Smooth muscle cell (in vitro differentiated cells): Measurements from ENCODE around the gene TAF13. TPM values are rescaled to one million over a fixed set of nuclear protein-coding genes. Genes with fewer than 3 reads are reported as not detected.

Experiments used
- DNase-seq: peaks from one replicate; lab custom pipeline; 2025; ENCODE audit not compliant: unreplicated experiment; lab: John Stamatoyannopoulos, UW
- H2AFZ ChIP-seq: fragments of 200-600 bp; sonication (generic); 2 replicates; pipeline ENCODE4 v1.6.0; 2016; ENCODE audit warnings: antibody characterized with exemption, low read depth, mild to moderate bottlenecking
- H3F3A ChIP-seq: fragments of 200-600 bp; sonication (generic); 2 replicates; pipeline ENCODE4 v1.6.0; 2017; ENCODE audit warnings: antibody characterized with exemption, low read depth
- H3K27ac ChIP-seq: fragments of 200-600 bp; sonication (generic); 2 replicates; pipeline ENCODE4 v1.5.1; 2016; ENCODE audit warnings: low read depth, mild to moderate bottlenecking
- H3K27me3 ChIP-seq: fragments of 200-600 bp; sonication (generic); 2 replicates; pipeline ENCODE4 v1.6.1; 2016; ENCODE audit warnings: low read depth, mild to moderate bottlenecking
- H3K36me3 ChIP-seq: fragments of 200-600 bp; sonication (generic); 2 replicates; pipeline ENCODE4 v1.5.1; 2016; ENCODE audit warnings: low read depth
- H3K4me1 ChIP-seq: fragments of 200-600 bp; sonication (generic); 2 replicates; pipeline ENCODE4 v1.5.1; 2016; ENCODE audit warnings: low read depth
- H3K4me2 ChIP-seq: fragments of 200-600 bp; sonication (generic); 2 replicates; pipeline ENCODE4 v1.6.0; 2016; ENCODE audit warnings: mild to moderate bottlenecking
- H3K4me3 ChIP-seq: fragments of 200-600 bp; sonication (generic); 2 replicates; pipeline ENCODE4 v1.5.1; 2016; ENCODE audit warnings: mild to moderate bottlenecking
- H3K79me2 ChIP-seq: fragments of 200-600 bp; sonication (generic); 2 replicates; pipeline ENCODE4 v1.6.0; 2016; ENCODE audit warnings: low read depth, mild to moderate bottlenecking
- H3K9ac ChIP-seq: fragments of 200-600 bp; sonication (generic); 2 replicates; pipeline ENCODE4 v1.6.0; 2016; ENCODE audit warnings: low read depth
- H3K9me3 ChIP-seq: fragments of 200-600 bp; sonication (generic); replicated peaks from 2 replicates; pipeline ENCODE4 v1.5.1; 2016; ENCODE audit warnings: low read depth
- H4K20me1 ChIP-seq: fragments of 200-600 bp; sonication (generic); 2 replicates; pipeline ENCODE4 v1.6.0; 2016; ENCODE audit warnings: low read depth
- WGBS: methylation state at CpG from one replicate; pipeline ENCODE4 v1.1.7; 2016; ENCODE audit warnings: low lambda C conversion rate; 5-methylcytosine and 5-hydroxymethylcytosine counted together
- polyA plus RNA-seq: library from polyadenylated mRNA; unstranded; fragments of >200 nt; fragmentation: Nextera tagmentation; extraction: Ambion mirVana; gene quantifications from 2 replicates; pipeline ENCODE4 v1.2.1, GENCODE V29; 2016
- total RNA-seq: library from RNA; depleted of rRNA; stranded (reverse); fragments of >200 nt; gene quantifications from 2 replicates; pipeline ENCODE4 v1.2.3, GENCODE V29; 2014
- TF ChIP-seq, protein P1 (sequence below): fragments of 200-600 bp; sonication (generic); IDR thresholded peaks from 2 replicates; pipeline ENCODE4 v1.5.1; 2017; ENCODE audit warnings: borderline replicate concordance, mild to moderate bottlenecking, antibody characterized with exemption; ENCODE audit not compliant: insufficient read depth, poor library complexity, severe bottlenecking

TAF13 gene
- total and polyA plus RNA-seq, 2 experiments from 2014 or later = 30.1 to 110 TPM

GRCh38 chr1:109045595-109045994, 30.2 kb downstream of the TAF13 start:
- Histone ChIP-seq H3K27ac (no peak overlapping the region), H3K36me3 (no peaks in the 10 kb centered on the region), H3K9ac (no peak overlapping the region), H3F3A (peaks cover 2% of the 10 kb centered on the region), H3K4me1 (peaks cover 3% of the 10 kb centered on the region), H3K27me3 (no peaks in the 10 kb centered on the region), H3K4me2 (no peak overlapping the region), H4K20me1 (no peaks in the 10 kb centered on the region), H3K79me2 (peaks cover 6% of the 10 kb centered on the region), H2AFZ (no peak overlapping the region), H3K4me3 (no peak overlapping the region), H3K9me3 (no peaks in the 10 kb centered on the region)
- WGBS = 65% methylated on average over 1 of the region's 1 CpG
- TF ChIP-seq, protein P1, sequence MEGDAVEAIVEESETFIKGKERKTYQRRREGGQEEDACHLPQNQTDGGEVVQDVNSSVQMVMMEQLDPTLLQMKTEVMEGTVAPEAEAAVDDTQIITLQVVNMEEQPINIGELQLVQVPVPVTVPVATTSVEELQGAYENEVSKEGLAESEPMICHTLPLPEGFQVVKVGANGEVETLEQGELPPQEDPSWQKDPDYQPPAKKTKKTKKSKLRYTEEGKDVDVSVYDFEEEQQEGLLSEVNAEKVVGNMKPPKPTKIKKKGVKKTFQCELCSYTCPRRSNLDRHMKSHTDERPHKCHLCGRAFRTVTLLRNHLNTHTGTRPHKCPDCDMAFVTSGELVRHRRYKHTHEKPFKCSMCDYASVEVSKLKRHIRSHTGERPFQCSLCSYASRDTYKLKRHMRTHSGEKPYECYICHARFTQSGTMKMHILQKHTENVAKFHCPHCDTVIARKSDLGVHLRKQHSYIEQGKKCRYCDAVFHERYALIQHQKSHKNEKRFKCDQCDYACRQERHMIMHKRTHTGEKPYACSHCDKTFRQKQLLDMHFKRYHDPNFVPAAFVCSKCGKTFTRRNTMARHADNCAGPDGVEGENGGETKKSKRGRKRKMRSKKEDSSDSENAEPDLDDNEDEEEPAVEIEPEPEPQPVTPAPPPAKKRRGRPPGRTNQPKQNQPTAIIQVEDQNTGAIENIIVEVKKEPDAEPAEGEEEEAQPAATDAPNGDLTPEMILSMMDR = no peak
- DNase-seq = no peak

- no peaks in the 10 kb centered on the region for H4K20me1 ChIP-seq
- peak; percentile 63 for DNase-seq
- 1% methylated on average over 82 of the region's 90 CpGs for WGBS
- peaks cover 10% of the 10 kb centered on the region for H3K4me1 ChIP-seq
- peak within 1 kb of the TSS; percentile 9 for H3K27ac ChIP-seq
- no peaks in the 10 kb centered on the region for H3K27me3 ChIP-seq
- TF ChIP-seq, protein P1 = no peak
- H3K9me3 ChIP-seq = no peaks in the 10 kb centered on the region
- H3K4me2 ChIP-seq = peak within 1 kb of the TSS; percentile 93
- no peaks in the 10 kb centered on the region for H3K36me3 ChIP-seq
- H2AFZ ChIP-seq = peak within 1 kb of the TSS; percentile 98
- H3K79me2 ChIP-seq = peaks cover 40% of the 10 kb centered on the region
- H3F3A ChIP-seq = peaks cover 3% of the 10 kb centered on the region
- H3K4me3 ChIP-seq = peak within 1 kb of the TSS; percentile 91
- H3K9ac ChIP-seq = peak within 1 kb of the TSS; percentile 84
Observed at GRCh38 chr1:109041621-109042468, 34.0 kb downstream of the TAF13 start, which contains the start of gene WDR47. TSS of gene WDR47 (minus strand) at chr1:109042102. CDS start at chr1:109023512, 18,590 bp downstream.

- Histone ChIP-seq H3K4me3 (peak overlapping the region; percentile 91), H3F3A (peaks cover 3% of the 10 kb centered on the region), H3K9me3 (no peaks in the 10 kb centered on the region), H3K9ac (peak overlapping the region; percentile 84), H3K4me2 (peak overlapping the region; percentile 93), H3K79me2 (peaks cover 47% of the 10 kb centered on the region), H2AFZ (peak overlapping the region; percentile 75), H3K36me3 (no peaks in the 10 kb centered on the region), H3K27me3 (no peaks in the 10 kb centered on the region), H3K4me1 (peaks cover 10% of the 10 kb centered on the region), H4K20me1 (no peaks in the 10 kb centered on the region), H3K27ac (peak overlapping the region; percentile 9)
- TF ChIP-seq, protein P1 = no peak
- peak; percentile 22 for DNase-seq
- WGBS = under 1% methylated on average over 43 of the region's 44 CpGs
Observed at GRCh38 chr1:109040989-109041620, 34.7 kb downstream of the TAF13 start.
